ENCODE data around the gene BEND3.
"Not testable (repeated sequence)": the region's sequence is repeated elsewhere in the genome, so short reads cannot be mapped to it uniquely, and the experiment has no call there.

The BEND3 gene

GRCh38 chr6:107114926-107115694 is at the start of gene BEND3:
Gene BEND3, minus strand, starts transcription at chr6:107115515. Its CDS starts 16,230 bp downstream, at chr6:107099285.
- peak; percentile 62 to 69 for DNase-seq

DNA sequence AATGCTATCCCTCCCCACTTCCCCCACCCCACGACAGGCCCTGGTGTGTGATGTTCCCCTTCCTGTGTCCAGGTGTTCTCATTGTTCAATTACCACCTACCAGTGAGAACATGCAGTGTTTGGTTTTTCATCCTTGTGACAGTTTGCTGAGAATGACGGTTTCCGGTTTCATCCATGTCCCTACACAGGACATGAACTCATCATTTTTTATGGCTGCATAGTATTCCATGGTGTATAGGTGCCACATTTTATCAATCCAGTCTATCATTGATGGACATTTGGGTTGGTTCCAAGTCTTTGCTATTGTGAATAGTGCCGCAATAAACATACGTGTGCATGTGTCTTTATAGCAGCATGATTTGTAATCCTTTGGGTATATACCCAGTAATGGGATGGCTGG is 49.0 kb upstream of the BEND3 start:
- not testable (repeated sequence) for DNase-seq

DNA sequence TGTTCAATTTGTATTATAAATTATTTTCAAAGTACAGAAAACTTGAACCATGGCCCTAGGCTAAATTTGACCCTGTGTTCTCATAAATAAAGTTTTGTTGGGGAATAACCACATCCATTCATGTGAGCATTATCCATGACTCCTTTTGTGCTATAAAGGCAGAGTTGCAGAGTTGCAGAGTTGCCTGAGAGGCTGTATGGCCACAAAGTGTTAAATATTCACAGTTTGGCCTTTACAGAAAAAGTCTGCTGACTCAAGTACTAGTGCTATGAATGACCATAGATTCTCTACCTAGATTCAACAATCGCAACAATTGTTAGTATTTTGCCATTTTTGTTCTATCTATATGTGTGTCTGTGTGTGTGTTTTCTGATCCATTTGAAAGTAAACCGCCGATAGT is 46.2 kb upstream of the BEND3 start:
- DNase-seq, result no peak

- no peak for DNase-seq
These were observed 41.3 kb upstream of the BEND3 start for GRCh38 chr6:107156617-107157016.

DNA sequence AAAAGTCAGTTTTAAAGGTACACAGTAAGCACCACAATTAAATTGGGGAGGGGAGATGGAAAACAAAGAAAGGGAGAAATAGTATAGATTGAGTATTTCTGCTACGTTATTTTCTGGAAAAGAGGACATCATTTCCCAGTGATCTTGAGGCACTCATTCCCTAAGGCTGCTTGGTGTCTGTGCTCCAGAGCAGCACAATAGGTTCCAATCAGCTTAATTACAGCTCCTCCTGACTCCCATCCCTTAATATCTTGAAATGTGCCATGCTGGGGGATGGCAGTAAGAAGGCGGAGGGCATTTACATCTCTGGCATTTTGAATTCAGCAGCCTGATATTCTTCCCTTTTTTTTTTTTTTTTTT is 39.5 kb upstream of the BEND3 start:
- DNase-seq, result no peak

GRCh38 chr6:107154131-107154800 is 39.0 kb upstream of the BEND3 start:
- no peak for DNase-seq

DNA sequence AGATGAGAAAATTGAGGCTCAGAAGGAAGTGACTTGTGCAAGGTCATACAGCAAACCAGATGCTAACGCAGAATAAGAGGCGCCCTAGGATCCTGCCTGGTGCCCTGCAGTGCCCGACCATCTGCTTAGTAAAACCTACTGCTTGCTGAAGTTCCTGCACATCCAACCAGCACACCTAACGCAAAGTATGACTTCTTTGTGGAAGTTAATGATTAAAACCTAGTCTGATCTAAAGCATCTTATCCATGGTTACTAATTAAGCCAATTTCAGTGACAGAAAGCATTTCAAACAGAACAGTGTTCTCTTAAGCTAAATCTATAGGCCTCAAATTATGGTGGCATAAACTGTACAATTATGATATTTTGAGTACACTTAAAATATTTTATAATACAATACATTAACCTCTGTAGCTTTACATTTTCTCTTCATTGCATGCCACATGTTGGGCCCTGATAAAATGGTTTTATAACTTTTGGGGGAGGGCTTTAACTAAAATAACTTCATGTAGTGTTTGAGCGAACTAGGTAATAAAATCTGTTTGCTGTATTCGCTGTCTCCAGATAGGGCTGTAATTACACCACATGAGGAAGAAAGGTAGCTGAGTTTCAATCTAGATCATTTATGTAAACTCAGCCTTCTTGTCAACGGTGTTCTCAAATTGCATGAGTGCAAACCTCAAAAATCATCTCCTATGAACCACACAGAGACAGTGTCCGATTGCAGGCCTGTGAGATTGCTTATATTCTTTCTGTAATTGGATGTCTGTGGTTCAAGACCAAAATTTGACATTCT is 37.5 kb upstream of the BEND3 start:
- no peak for DNase-seq

DNA sequence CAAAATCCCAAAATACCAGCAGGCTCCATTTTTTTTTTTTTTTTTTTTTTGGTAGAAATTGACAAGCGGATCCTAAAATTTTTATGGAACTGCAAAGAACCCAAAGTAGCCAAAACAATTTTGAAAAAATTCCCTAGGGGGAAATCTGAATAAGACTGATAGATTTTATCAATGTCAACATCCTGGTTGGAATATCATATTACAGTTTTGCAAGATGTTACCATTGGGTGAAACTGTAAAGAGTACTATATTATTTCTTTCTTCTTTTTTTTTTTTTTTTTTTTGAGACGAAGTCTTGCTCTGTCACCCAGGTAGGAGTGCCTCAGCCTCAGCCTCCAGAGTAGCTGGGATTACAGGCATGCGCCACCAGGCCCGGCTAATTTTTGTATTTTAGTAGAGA is 29.4 kb upstream of the BEND3 start:
- DNase-seq, result no peak

- DNase-seq, result no peak
These were observed 28.7 kb upstream of the BEND3 start for GRCh38 chr6:107144014-107144413.

- no peak for DNase-seq
These were observed 25.3 kb upstream of the BEND3 start for GRCh38 chr6:107140581-107140980.

DNA sequence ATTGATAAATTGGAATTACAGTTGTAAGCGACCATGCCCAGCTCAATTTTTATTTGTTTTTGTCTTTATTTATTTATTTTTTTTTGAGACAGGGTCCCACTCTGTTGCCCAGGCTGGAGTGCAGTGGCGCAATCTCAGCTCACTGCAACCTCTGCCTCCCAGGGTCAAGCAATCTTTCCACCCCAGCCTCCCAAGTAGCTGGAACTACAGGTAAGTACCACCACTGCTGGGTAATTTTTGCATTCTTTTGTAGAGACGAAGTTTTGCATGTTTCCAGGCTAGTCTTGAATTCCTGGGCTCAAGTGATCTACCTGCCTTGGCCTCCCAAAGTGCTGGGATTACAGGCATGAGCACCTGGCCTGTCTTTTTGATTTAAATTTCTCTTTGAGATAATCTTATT is 21.0 kb upstream of the BEND3 start:
- DNase-seq, result not testable (repeated sequence)

GRCh38 chr6:107135048-107135680 is 19.8 kb upstream of the BEND3 start:
- not testable (repeated sequence) for DNase-seq

- DNase-seq, result peak; percentile 10 to 14
These were observed 17.1 kb upstream of the BEND3 start for GRCh38 chr6:107132330-107132954.

DNA sequence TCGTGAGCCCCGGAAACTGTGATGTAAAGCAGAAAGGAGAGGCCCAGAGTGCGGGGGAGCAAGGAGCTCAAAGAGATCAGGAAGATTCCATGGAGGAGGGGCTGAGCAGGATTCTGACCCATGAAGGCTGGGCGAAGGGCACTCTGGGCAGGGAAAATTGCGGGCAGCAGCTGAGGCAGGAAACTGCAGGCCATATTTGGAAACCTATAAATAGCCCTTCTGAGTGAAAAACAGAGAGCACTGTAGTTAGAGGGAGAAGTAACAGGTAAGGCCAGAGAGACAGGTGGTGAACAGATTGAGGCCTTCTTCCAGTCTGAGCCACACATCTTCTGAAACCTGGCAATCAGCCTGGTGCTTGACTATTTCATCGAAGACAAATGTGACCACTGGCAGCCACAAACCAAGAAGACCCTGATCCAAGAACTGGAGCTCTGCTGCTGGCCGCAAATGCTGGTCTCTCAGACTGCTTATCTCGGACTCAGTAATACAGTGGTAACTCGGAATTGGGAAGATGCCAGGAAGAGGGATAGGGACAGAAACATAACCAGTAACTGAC is 14.1 kb upstream of the BEND3 start:
- DNase-seq, result no peak

DNA sequence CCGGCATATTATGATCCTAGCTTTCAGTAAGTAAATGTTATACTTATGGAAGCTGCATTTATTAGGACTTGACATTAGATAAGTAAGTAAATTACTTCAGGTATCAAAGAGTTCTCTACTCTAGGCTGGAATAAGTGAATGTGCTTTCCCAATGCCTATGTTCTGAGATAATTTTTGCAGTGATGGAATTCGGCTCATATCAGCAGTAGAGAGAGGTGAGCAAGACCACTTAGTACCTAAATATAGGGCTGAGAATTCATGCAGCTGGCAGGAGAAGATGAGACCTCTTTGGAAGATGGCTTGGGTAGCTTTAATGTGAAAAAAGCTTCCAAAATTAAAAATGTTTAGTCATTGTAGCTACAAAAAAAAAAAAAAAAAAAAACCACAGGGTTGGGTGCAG is 13.3 kb upstream of the BEND3 start:
- no peak for DNase-seq

DNA sequence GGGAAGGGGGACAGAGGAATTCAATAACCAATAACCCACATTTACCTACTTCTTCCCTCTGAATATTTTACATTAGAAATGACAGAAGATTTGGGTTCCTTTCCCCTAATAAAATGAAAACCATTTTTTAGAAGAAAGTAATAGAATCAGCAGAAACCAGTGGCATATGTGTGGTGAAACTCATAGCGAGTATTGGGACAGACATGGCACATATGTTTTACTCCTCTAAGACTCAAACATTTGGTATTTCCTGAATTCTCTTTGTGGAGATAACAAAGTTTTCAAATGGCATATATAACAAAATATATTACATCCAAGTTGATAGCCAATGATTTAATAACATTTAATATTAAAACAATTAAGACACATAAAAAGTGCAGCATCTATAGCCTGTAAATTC is 12.9 kb upstream of the BEND3 start:
- no peak for DNase-seq

DNA sequence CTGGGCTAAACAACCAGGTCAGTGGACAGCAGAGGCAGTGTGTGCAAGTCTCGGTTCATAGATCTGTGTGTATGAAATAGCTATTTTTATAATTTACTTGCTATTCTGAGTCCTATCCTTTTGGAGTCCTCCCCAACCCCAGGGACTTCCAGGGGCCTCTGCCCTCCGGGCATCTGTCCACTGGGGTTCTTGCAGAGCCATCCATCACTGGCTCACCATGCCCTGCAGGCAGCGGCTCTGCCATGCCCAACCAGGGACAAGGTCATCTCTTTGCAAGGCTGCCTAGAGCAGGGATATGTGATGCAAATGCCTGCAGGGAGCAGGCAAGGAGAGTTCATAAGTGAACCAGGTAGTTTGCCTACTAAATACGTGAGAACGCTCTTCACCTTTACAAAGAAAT is 10.5 kb upstream of the BEND3 start:
- no peak for DNase-seq

DNA sequence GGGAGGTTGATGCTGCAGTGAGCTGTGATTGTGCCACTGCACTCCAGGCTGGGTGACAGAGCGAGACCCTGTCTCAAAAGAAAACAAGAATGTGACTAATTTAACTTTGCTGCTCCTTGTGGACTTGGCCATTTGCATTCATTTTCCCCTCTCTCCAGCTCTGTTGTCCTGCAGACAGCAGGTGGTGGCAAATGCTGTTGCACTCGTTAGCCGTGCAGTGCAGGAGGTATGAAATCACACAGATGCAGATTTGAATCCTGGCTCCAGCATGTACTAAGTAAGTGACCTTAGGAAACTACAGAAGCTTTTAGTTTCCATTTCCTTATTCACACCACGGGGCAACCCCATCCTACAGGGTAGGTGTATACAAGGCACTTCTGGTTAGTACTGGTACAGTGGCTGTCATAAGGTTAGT is 9.6 kb upstream of the BEND3 start:
- DNase-seq, result no peak

DNA sequence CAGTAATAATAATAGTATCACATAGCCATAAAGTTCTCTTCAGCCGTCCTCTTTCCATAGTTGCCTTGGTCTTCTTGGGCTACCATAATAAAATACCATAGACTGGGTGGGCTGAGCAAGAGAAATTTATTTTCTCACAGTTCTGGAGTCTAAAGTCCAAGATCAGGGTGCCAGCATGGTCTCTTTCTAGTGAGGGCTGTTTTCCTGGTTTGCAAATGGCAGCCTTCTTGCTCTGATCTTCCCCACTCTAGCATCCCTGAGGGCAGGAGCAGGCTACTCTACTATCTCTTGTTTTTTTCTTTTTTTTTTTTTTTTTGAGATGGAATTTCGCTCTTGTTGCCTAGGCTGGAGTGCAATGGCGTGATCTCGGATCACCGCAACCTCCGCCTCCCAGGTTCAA is 8.2 kb upstream of the BEND3 start:
- DNase-seq, result no peak

GRCh38 chr6:107122748-107123147 is 7.4 kb upstream of the BEND3 start:
- no peak for DNase-seq

DNA sequence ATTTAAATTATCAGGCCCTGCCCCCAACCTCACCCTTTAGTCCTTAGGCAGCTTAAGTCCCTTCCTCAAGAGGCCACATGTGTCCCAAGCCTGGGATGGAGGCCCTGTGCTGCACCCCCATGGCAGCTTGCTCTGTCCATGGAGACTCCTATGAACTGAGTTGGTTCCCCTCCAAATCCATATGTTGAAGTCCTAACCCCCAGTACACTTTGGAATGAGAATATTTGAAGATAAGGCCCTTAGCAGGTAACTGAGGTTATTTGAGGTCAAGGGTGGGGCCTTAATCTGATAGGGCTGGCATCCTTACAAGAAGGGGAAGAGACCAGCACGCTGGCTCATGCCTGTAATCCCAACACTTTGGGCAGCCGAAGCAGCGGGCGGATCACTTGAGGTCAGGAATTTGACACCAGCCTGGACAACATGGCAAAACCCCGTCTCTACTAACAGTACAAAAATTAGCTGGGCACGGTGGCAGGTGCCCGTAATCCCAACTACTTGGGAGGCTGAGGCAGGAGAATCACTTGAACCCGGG is 6.7 kb upstream of the BEND3 start:
- no peak for DNase-seq

GRCh38 chr6:107121266-107121665 is 6.0 kb upstream of the BEND3 start:
- no peak for DNase-seq
